Mammary epithelial cell (primary cell): Measurements from ENCODE around the gene SPIRE1.

ENCODE experiments used
- EZH2 ChIP-seq: IDR thresholded peaks from 2 replicates; pipeline ENCODE4 v1.6.1; 2012; ENCODE audit warnings: low read length, inconsistent platforms, borderline replicate concordance
- TF ChIP-seq, protein P1 (sequence below), 2 donors: IDR thresholded peaks in 1 of 2; conservative IDR thresholded peaks in 1 of 2; 2 replicates each; pipeline ENCODE4 v1.5.1; 2011 to 2012; ENCODE audit warnings: inconsistent platforms in 2 of 2, low read length in 2 of 2, mild to moderate bottlenecking in 2 of 2, control low read depth in 1 of 2, low read depth in 1 of 2; ENCODE audit not compliant: insufficient read depth in 1 of 2; ENCODE audit errors: extremely low read depth in 1 of 2

DNA sequence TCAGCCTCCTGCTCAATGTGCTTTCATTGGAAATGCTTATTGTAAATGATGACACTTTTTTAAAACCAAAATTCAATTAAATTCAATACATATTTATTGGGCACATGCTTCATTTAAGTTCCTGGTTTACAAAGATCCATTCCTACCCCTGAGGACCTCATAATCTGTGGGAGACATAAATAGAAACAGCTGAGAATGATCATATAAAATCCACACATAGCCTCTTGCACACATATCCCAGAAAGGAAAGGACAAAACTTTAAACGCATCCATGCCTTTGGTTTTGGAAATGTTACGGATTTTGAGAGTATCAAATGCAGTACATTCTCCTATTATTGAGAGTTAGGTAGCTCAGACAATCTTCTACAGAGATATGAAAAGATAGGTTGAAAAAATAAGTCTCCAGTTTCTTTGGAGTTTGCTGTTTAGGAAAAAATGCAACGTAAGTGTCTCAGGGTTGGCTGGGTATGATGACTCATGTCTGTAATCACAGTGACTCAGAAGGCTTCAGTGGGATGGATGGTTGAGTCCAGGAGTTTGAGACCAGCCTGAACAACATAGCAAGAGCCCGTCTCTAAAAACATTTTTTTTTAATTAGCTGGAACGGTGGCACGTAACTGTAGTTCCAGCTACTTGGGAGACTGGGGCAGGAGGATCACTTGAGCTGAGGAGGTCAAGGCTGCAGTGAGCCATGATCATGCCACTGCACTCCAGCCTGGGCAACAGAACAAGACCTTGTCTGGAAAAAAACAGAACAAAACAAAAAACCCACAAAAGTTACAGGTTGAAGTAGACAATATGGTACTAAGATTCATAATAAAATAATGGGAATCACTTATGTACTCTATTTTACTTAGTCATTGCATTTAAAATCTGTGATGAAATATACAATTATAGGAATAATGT, 254.1 kb downstream of the SPIRE1 start:
- no peak for TF ChIP-seq EZH2
- TF ChIP-seq, protein P1, sequence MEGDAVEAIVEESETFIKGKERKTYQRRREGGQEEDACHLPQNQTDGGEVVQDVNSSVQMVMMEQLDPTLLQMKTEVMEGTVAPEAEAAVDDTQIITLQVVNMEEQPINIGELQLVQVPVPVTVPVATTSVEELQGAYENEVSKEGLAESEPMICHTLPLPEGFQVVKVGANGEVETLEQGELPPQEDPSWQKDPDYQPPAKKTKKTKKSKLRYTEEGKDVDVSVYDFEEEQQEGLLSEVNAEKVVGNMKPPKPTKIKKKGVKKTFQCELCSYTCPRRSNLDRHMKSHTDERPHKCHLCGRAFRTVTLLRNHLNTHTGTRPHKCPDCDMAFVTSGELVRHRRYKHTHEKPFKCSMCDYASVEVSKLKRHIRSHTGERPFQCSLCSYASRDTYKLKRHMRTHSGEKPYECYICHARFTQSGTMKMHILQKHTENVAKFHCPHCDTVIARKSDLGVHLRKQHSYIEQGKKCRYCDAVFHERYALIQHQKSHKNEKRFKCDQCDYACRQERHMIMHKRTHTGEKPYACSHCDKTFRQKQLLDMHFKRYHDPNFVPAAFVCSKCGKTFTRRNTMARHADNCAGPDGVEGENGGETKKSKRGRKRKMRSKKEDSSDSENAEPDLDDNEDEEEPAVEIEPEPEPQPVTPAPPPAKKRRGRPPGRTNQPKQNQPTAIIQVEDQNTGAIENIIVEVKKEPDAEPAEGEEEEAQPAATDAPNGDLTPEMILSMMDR (conservative IDR thresholded peaks at IDR 0.05 in 1 of 2, IDR thresholded peaks at IDR 0.05 in 1 of 2; ENCODE audit: extremely low read depth in 1 of 2, insufficient read depth in 1 of 2, low read depth in 1 of 2, low read length in 2 of 2): no peak
